IPS-18c (cell line): ENCODE results near the gene ADGRG7.

ENCODE experiments used
- H3K4me3 ChIP-seq: 2 replicates; pipeline ENCODE4 v1.7.0; 2013; ENCODE audit warnings: low read depth, mild to moderate bottlenecking, low read length, moderate library complexity; ENCODE audit not compliant: insufficient read depth
- H3K9me3 ChIP-seq: one replicate; pipeline ENCODE4 v1.6.1; 2013; ENCODE audit warnings: mild to moderate bottlenecking, low read length, moderate library complexity; ENCODE audit not compliant: control insufficient read depth, insufficient read depth

Gene ADGRG7

GRCh38 chr3:100588251-100588650, 21.1 kb upstream of the ADGRG7 start:
- no peaks in the 10 kb centered on the region for H3K9me3 ChIP-seq

GRCh38 chr3:100590114-100590839, 19.1 kb upstream of the ADGRG7 start:
- H3K9me3 ChIP-seq: no peaks in the 10 kb centered on the region
- H3K4me3 ChIP-seq: no peak overlapping the region

More at GRCh38 chr3:100588251-100588650, 21.1 kb upstream of the ADGRG7 start:
- no peak overlapping the region for H3K4me3 ChIP-seq

GRCh38 chr3:100590840-100591147, 18.6 kb upstream of the ADGRG7 start:
- Histone ChIP-seq H3K4me3 (no peak overlapping the region), H3K9me3 (no peaks in the 10 kb centered on the region)

GRCh38 chr3:100591411-100591810, 18.0 kb upstream of the ADGRG7 start:
- no peaks in the 10 kb centered on the region for H3K9me3 ChIP-seq

GRCh38 chr3:100600181-100601042, 9.0 kb upstream of the ADGRG7 start:
- H3K4me3 ChIP-seq: no peak overlapping the region
- no peaks in the 10 kb centered on the region for H3K9me3 ChIP-seq

More at GRCh38 chr3:100591411-100591810, 18.0 kb upstream of the ADGRG7 start:
- no peak overlapping the region for H3K4me3 ChIP-seq

- H3K4me3 ChIP-seq: no peak overlapping the region
- H3K9me3 ChIP-seq: no peaks in the 10 kb centered on the region
These were observed 6.6 kb upstream of the ADGRG7 start for GRCh38 chr3:100602506-100603444.

- Histone ChIP-seq H3K9me3 (no peaks in the 10 kb centered on the region), H3K4me3 (no peak overlapping the region)
These were observed 5.9 kb upstream of the ADGRG7 start for GRCh38 chr3:100603469-100603868.

- H3K9me3 ChIP-seq: no peaks in the 10 kb centered on the region
- H3K4me3 ChIP-seq: no peak overlapping the region
These were observed 4.0 kb upstream of the ADGRG7 start for GRCh38 chr3:100605358-100605757.

GRCh38 chr3:100606894-100607512, 2.4 kb upstream of the ADGRG7 start:
- H3K4me3 ChIP-seq: no peak overlapping the region
- no peaks in the 10 kb centered on the region for H3K9me3 ChIP-seq

- H3K4me3 ChIP-seq: no peak overlapping the region
- H3K9me3 ChIP-seq: no peaks in the 10 kb centered on the region
These were observed 562 bp downstream of the ADGRG7 start for GRCh38 chr3:100609963-100610362.

GRCh38 chr3:100611221-100611620, 1.8 kb downstream of the ADGRG7 start:
- Histone ChIP-seq H3K9me3 (no peaks in the 10 kb centered on the region), H3K4me3 (no peak overlapping the region)

- H3K4me3 ChIP-seq: no peak overlapping the region
These were observed 4.5 kb downstream of the ADGRG7 start for GRCh38 chr3:100613721-100614390.

GRCh38 chr3:100614941-100615340, 5.5 kb downstream of the ADGRG7 start:
- no peaks in the 10 kb centered on the region for H3K9me3 ChIP-seq

More at GRCh38 chr3:100613721-100614390, 4.5 kb downstream of the ADGRG7 start:
- H3K9me3 ChIP-seq: no peaks in the 10 kb centered on the region

GRCh38 chr3:100615684-100616083, 6.3 kb downstream of the ADGRG7 start:
- Histone ChIP-seq H3K4me3 (no peak overlapping the region), H3K9me3 (no peaks in the 10 kb centered on the region)

More at GRCh38 chr3:100614941-100615340, 5.5 kb downstream of the ADGRG7 start:
- no peak overlapping the region for H3K4me3 ChIP-seq

GRCh38 chr3:100621251-100621650, 11.8 kb downstream of the ADGRG7 start:
- Histone ChIP-seq H3K4me3 (no peak overlapping the region), H3K9me3 (peaks cover 3% of the 10 kb centered on the region)

- Histone ChIP-seq H3K4me3 (no peak overlapping the region), H3K9me3 (peaks cover 3% of the 10 kb centered on the region)
These were observed 18.1 kb downstream of the ADGRG7 start for GRCh38 chr3:100627491-100627890.
